ENCODE measurements around the gene FAM131A. TPM values are rescaled to one million over a fixed set of nuclear protein-coding genes. Genes with fewer than 3 reads are reported as not detected.
A peak's percentile ranks its signal among the peaks of the same experiment; 100 is the strongest.

FAM131A gene
- total RNA-seq, 1 donor from 2014 or later, result 30.2 TPM

GRCh38 chr3:184305577-184305976 lies 31.8 kb upstream of the FAM131A start:
- no peak overlapping the region for H3K4me3 ChIP-seq
- peaks cover 8% of the 10 kb centered on the region for H3K4me1 ChIP-seq
- peaks cover 88% of the 10 kb centered on the region for H3K36me3 ChIP-seq
- no peaks in the 10 kb centered on the region for H3K9me3 ChIP-seq (replicated peaks)
- intact Hi-C loops (cut with micrococcal nuclease), result no loop called here
- H3K27ac ChIP-seq (replicated peaks), result no peak overlapping the region
- DNase-seq, result no peak
- H3K27me3 ChIP-seq (ENCODE audit: low read depth), result no peaks in the 10 kb centered on the region
- TF ChIP-seq CTCF (IDR thresholded peaks at IDR 0.05; ENCODE audit: borderline replicate concordance), result peak; percentile 41

- Histone ChIP-seq H3K4me3 (no peak overlapping the region), H3K36me3 (peaks cover 79% of the 10 kb centered on the region), H3K27ac (replicated peaks) (no peak overlapping the region), H3K27me3 (ENCODE audit: low read depth) (no peaks in the 10 kb centered on the region), H3K9me3 (replicated peaks) (no peaks in the 10 kb centered on the region), H3K4me1 (no peaks in the 10 kb centered on the region)
- intact Hi-C loops (cut with micrococcal nuclease), result no loop called here
- no peak for DNase-seq
- no peak for TF ChIP-seq CTCF (IDR thresholded peaks at IDR 0.05; ENCODE audit: borderline replicate concordance)
Observed at GRCh38 chr3:184306341-184306972, 30.9 kb upstream of the FAM131A start.

GRCh38 chr3:184307915-184308314 lies 29.5 kb upstream of the FAM131A start:
- no peak overlapping the region for H3K4me3 ChIP-seq
- H3K9me3 ChIP-seq (replicated peaks), result no peaks in the 10 kb centered on the region
- intact Hi-C loops (cut with micrococcal nuclease), result no loop called here
- H3K36me3 ChIP-seq, result peaks cover 64% of the 10 kb centered on the region
- no peaks in the 10 kb centered on the region for H3K27me3 ChIP-seq (ENCODE audit: low read depth)
- TF ChIP-seq CTCF (IDR thresholded peaks at IDR 0.05; ENCODE audit: borderline replicate concordance), result no peak
- H3K4me1 ChIP-seq, result no peaks in the 10 kb centered on the region
- H3K27ac ChIP-seq (replicated peaks), result no peak overlapping the region
- no peak for DNase-seq

GRCh38 chr3:184308744-184309143 lies 28.7 kb upstream of the FAM131A start:
- DNase-seq, result no peak
- TF ChIP-seq CTCF (IDR thresholded peaks at IDR 0.05; ENCODE audit: borderline replicate concordance), result no peak
- Histone ChIP-seq H3K9me3 (replicated peaks) (no peaks in the 10 kb centered on the region), H3K4me3 (no peak overlapping the region), H3K27ac (replicated peaks) (no peak overlapping the region), H3K27me3 (ENCODE audit: low read depth) (no peaks in the 10 kb centered on the region), H3K36me3 (peaks cover 56% of the 10 kb centered on the region), H3K4me1 (peaks cover 2% of the 10 kb centered on the region)
- intact Hi-C loops (cut with micrococcal nuclease), result no loop called here

- peaks cover 27% of the 10 kb centered on the region for H3K36me3 ChIP-seq
- TF ChIP-seq CTCF (IDR thresholded peaks at IDR 0.05; ENCODE audit: borderline replicate concordance), result no peak
- H3K27ac ChIP-seq (replicated peaks), result no peak overlapping the region
- H3K4me3 ChIP-seq, result no peak overlapping the region
- no peaks in the 10 kb centered on the region for H3K9me3 ChIP-seq (replicated peaks)
- peaks cover 21% of the 10 kb centered on the region for H3K4me1 ChIP-seq
- DNase-seq, result no peak
- no peaks in the 10 kb centered on the region for H3K27me3 ChIP-seq (ENCODE audit: low read depth)
- intact Hi-C loops (cut with micrococcal nuclease), result no loop called here
Observed at GRCh38 chr3:184311633-184312032, 25.8 kb upstream of the FAM131A start.
